ENCODE results near the gene FAM171A1.
A peak's percentile ranks its signal among the peaks of the same experiment; 100 is the strongest.

Gene FAM171A1

DNA sequence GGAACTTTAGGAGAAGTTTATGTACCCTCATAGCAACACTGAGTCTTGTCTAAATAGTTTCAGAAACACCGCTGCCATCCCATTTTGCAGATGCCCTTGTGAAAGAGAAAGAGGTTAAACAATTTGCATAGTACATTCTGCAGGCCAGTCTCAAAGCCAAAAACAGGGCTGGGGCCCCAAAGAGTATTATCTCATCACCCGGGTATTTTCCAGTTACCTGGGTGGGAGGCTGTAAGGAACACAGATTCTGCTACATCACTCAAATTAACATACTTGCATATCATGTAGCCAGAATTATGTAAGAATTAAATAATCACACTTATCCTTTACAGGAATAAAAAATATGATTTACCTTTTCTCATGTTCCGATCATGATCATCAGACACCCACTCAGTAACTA lies 3.1 kb upstream of the FAM171A1 start:
- DNase-seq (ENCODE audit: low read depth in 2 of 3, low spot score in 2 of 3), result no peak

DNA sequence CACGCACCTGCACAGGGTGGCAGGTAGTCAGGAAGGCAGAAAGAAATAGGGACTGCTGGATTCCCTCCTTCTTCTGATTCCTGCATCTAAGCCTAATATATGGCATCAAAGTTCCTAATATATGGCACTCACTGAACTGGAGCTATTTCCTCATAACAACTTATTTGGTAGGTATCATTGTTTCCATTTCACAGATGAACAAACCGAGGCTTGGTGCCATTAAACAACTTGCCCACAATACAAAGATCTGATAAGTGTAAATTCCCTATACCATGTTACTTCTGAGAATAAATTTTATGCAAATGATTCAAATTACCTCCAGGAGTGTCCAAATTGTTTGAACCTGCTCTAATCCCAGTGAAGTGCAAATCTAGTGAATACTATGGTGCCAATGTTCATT lies 2.1 kb upstream of the FAM171A1 start:
- no peak for DNase-seq (ENCODE audit: low read depth in 2 of 3, low spot score in 2 of 3)

DNA sequence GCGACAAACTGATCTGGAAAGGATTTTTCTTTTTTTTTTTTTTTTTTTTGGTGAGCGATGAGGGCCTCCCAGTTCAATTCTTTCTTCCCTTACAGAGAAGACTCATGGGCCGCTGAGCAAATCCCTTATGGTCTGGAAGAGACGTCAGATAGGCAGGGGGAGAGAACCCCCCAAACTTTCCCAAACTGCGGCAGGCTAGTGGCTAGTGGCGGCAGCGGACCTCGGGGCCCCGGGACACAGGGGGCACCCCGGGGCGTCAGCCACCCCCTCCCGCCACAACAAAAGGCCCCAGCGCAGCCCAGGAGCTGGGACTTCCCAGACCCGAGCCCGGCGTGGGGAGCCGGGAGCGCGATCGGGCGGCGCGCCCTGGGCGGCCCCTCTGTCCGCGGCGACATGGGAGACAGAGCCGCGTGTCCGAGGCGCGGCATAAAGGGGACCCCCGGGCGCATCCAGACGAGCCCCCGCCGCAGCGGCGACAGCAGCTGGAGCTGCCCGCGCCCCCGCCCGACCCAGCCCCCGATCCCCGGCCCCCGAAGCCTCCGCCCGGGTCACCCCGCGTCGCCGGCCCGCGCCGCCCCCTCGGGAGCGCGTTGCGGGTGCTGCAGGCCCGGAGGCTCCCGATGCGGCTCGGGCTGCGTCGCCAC lies 755 bp downstream of the FAM171A1 start:
- DNase-seq (ENCODE audit: low read depth in 2 of 3, low spot score in 2 of 3), result peak in 1 of 3 experiments; percentile 9

DNA sequence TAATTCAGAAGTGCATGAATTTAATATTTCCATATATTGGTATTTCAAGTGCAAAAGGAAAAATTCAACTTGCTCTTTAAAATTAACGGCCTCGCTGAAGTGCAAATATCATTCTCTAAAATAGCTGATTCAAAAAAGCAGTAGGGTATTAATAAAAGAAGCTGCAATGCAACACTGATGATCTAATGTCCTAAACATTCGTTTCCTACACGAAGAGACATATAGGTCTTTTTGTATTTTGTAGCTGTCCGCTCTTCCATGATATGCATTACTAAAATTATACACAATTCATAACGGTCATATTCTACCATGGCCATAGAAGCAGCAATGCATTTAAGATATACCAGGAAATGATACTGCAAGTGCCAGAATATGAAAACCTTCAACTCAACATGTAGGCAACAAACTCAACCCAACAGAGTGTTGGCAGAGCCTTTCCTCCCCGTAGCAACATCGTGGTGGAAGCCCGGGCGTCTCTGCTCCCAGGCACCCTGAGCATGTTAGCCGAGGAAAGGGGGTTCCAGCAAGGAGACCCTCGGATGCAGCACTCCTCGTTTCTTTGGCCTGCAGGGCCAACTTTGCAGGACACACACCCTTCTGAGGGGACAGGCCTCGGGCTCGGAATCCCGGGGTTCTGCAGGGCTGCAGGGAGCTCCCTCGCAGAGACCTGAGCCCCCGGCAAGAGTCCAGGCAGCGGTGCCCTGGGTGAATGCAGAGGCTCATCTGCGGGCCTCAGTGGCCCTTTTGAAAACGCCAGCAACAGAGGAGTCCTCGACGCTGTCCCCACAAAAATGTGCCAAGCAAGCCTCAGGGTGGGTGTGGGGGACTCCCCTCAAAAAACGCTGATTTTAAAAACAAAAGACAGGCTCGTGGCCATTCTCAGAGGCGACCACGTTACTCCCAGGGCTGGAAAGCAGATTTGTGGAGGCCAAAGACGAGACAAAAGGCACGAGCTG lies 1.6 kb downstream of the FAM171A1 start:
- no peak for DNase-seq (ENCODE audit: low read depth in 2 of 3, low spot score in 2 of 3)

DNA sequence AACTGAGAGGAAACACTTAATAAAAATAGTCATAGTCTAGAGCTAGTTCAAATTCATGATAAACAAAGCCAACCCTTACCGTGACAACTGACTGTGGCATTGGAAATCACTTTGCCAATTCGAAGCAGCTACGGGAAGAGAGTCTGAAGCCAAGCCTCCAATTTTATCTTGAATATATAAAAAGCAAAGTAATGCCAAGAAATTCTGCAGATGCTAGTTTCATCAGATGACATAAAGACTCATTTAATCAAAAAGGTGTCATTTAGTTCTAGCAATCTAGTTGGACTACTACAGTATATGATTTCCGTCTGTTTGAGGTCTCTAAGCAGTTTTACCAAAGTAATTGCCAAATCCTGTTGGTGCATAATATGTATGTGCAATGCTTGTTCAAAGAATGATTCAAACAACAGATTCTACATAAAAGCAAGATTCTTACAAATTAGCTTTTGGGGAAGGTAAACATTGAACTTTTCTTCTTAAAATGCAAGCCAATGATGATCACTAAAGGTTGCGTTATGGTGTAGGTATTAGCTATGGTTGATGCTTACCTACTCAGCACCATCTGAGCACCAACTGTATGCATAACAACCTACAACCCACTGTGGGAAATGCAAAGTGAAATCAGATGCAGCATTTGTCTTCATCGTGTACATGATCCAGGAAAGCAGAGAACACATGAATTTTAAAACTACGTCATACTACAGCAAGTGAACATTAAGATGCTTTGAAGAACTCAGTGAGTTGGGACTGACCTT lies 2.8 kb downstream of the FAM171A1 start:
- no peak for DNase-seq (ENCODE audit: low read depth in 2 of 3, low spot score in 2 of 3)

DNA sequence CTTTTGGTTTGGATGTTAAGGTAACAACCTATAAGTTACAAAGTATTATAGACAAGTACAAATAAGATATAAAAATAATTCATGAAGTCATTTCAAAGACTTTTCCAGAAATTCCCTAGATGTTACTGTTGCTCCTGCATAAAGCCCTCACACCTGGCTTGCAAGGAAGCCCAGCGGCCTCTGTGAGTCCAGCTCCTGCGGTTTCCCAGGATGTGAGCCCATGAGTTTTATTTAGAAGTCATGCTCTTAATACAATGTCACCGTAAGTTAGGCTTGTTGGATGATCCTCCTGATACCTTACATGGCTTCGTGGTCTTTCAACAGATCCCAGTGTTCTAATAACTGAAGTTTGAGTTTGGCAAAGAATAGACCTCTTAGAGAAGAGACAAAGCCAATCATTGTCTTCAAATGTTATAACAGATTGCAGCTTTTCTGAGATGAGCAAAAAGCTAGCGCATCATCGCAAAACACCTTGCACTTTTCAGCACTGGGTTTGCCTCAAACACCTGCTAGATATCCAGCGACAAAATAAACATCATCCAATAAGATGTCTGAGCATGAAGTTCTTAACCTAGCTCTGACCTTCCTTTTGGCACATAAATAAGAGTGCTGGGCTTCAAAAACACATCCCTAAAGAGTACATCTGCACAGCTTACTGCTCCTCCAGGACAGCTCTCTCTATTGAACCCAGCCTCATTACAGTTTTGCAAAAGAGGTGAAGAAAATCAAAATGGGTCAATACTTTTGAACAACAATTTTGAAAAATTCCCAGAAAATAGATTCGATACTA lies 3.6 kb downstream of the FAM171A1 start:
- no peak for DNase-seq (ENCODE audit: low read depth in 2 of 3, low spot score in 2 of 3)

DNA sequence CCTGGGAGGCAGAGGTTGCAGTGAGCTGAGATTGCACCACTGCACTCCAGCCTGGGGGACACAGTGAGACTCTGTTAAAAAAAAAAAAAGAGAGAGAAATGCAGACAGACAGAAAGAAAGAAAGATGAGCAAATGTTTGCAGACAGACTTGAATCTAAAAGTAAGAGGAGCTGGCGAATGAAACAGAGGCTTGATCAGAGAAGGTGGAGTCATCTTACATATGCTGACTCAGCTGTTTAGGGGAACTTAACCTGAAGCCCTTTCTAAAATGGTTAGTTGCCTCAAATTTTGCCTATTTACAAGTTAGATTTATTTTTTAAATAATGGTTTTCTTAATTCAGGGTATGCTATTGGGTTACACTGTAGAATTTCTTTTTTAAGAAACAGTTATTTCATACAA lies 5.4 kb downstream of the FAM171A1 start:
- DNase-seq (ENCODE audit: low read depth in 2 of 3, low spot score in 2 of 3), result no peak

DNA sequence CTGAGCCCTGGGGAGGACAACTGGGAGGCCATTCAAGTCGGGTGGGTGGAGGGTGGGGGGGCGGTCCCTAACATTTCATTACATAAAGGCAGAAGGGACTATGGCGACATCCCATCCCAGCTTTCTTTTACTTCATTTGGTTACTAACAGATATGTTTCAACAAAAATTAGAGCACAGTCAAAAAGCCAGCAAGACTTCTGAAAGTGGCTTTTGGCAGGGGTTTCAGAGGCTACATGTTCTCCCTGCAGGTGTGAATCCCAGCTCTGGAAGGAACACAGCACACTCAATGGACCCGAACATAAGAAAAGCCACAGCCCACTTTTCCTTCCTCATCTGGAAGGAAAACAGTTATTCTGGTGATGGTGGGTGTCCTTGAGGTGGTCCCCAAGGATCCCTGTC lies 7.1 kb downstream of the FAM171A1 start:
- DNase-seq (ENCODE audit: low read depth in 2 of 3, low spot score in 2 of 3), result no peak

DNA sequence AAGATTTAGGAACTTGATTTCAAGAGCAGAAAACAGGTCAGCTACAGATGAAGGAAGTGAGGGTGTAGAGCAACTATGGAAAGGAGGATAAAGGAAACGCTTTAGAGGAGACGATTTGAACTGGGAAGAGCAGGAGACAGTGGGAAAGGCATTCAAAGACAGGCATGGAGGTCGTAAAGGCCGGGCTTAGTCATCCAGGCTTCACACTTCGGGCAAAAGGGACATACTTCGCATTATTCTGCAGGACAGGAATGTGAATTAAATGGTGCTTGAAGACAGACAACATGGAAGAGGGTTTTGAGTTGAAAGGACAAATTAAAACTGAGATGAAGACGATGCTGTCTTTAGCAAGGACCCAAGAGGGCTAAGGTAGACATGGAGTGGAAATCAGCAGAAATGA lies 8.1 kb downstream of the FAM171A1 start:
- DNase-seq (ENCODE audit: low read depth in 2 of 3, low spot score in 2 of 3), result no peak

DNA sequence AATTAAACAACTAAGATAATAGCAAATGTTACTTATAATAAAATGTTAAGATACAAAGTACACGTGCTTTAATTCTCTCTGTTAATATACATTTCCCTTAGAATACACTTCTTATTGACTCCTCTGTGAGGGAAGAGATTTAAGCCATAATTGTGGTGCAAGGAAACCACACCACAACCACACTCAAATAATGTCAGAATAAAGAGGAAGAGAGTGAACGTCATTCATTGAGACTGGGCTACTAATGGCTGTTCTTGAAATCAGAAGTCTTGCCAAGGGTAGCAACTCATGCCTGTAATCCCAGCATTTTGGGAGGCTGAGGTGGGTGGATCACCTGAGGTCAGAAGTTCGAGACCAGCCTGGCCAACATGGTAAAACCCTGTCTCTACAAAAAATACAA lies 10.0 kb downstream of the FAM171A1 start:
- DNase-seq (ENCODE audit: low read depth in 2 of 3, low spot score in 2 of 3), result no peak

DNA sequence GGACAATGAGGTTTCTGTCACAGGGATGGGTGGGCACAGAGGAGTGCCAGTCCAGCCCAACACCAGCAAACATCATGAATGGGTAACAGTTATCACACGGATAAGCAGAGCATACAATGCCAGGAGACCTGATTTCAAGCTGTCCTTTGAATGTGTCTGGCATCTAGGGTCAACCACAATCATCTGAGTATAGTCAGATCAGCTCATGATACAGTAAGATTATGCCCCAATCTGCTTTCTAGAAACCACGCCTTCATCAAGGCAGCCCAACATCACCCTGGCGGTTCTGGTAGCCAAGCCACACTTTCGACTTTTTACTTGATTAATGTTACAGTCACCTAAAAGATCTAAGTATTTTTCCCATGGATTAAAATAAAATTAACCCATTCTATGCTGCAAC lies 10.5 kb downstream of the FAM171A1 start:
- DNase-seq (ENCODE audit: low read depth in 2 of 3, low spot score in 2 of 3), result no peak

DNA sequence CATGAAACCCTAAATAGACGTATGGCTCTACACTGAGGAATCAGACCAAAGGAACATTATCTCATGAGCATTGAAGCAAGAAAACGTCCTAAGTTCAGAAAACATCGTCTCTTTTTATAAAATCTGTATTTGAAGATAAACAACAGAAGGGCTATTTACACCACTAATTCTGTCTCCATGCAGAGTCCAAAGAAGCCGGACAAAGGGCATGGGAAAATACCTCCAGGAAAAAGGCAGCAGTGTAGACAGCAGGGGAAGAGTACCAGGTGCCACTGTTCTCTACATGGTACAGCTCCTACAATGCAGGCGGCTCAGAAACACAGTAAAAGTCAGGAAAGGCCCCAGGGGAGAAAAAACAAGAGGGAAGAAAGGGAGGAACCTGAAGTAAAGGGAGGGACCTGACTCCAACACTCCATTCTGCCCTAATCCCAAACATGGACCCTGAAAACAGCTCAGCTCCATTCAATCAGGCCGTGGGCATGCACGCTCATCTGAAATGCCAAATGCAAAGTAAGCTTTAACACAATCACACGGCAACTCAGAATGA lies 17.5 kb downstream of the FAM171A1 start:
- DNase-seq (ENCODE audit: low read depth in 2 of 3, low spot score in 2 of 3), result no peak

DNA sequence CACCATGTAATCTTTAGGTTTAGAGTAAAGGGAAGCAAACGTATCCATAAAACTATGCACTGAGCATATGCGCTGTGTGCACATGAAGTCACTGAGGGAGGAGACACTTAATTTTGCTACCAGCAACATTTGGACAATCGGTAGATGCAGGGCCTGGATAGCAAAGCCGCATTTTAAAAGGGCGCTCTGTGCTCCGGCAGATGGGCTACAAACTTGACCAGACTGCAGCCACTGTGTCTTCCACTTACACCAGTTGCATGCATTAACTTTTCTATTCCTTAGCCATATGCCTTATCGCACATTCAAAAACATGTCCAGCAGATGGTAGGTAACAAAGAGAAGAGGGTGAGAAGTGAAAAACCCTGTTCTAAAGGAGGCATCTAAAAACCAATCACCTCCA lies 18.3 kb downstream of the FAM171A1 start:
- DNase-seq (ENCODE audit: low read depth in 2 of 3, low spot score in 2 of 3), result no peak

DNA sequence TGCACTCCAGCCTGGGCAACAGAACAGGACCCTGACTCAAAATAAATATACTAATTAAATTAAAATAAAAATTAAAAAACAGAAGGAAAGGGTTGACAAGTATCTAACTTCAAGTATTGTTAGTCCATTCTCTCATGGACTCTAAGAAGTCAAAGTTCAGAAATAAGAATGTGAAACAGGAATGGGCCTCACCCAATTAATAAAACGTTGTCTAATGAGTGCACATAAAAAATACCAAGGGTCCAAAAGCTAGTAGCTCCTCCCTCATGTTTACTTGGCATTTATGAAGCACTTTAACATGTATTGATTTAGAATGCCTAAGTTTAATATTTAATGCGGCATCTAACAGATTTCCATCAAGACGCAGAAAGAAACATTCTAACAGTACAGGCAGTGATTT lies 18.9 kb downstream of the FAM171A1 start:
- no peak for DNase-seq (ENCODE audit: low read depth in 2 of 3, low spot score in 2 of 3)

DNA sequence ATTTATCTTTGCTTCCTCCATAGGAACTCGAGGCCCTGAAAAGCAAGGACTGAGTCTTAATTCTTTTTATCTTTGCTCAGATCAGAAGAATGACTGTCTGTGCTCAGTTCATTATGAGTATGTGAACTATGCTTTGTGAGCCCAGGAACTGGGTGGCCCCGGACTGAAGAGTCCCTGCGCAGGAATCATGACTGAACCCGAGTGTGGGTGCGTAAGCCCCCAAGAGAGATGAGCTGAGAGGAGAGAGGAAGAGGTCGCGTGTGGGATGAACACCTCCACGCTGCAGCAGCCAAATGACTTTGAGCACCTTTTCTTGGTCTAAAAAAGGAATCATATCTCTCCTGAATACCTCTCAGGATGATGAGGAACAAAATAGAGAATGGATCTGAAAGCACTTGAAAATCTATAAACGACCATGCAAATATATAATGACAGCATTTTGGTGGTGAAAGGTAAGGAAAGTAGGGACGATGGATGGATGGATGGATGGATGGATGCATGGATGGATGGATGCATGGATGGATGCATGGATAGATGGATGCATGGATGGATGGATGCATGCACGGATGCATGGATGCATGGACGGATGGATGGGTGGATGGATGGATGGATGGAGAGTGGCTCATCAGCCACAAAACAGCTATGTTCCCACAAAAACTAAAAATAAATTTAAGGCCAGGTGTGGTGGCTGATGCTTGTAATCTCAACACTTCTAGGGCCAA lies 19.8 kb downstream of the FAM171A1 start:
- DNase-seq (ENCODE audit: low read depth in 2 of 3, low spot score in 2 of 3), result no peak

DNA sequence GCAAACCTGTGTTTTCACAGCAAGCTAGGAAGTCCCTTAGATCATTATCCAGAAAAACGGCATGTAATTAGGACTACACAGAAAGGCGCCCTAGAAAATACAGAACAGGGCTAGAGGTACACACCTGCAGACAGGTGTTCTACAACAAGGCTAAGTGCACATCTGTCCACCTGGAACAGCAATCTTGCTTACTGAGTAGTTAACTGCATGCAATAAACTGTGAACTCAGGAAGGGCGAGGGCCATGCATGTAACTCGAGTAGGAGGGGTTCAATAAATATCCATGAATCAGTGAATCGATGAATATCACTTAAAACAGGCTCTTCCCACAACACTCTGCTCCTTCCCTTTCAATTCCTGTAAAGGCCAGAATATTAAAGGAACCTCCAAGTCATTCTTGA lies 22.0 kb downstream of the FAM171A1 start:
- no peak for DNase-seq (ENCODE audit: low read depth in 2 of 3, low spot score in 2 of 3)

DNA sequence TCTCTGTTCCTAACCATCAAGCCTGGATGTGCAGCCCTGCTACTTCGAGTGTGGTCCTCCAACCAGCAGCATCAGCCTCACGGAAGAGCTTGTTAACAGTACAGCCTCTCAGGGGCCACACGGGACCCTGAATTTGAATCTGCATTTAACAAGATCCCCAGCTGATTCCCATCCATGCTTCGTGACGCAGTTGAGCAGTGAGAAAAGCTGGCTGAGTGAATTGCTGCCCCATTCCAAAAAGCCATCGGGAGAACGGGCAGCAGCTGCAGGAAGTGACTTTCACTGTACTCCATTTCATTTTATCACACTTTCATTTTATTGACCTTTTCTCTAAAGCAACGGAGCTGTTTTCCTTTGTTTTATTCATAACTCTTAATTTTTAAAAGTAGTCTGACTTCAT lies 22.5 kb downstream of the FAM171A1 start:
- DNase-seq (ENCODE audit: low read depth in 2 of 3, low spot score in 2 of 3), result no peak

DNA sequence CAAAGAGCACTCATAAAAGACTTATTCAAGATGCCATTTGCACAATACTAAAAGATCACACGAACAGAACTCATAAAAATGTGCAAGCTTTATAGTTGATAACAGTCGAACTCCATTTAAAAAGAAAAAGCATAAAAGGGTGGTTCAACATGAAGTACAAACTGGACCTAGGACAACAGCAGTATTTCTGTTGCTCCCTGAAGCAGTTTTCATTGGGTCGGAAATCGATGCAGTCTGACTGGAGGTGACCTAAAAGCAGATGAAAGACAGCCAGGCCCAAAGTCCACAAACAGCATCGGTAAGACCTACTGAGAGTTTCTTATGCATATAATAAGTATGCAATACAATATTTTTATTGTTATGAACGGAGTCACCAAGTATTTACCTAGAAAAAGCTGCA lies 23.9 kb downstream of the FAM171A1 start:
- no peak for DNase-seq (ENCODE audit: low read depth in 2 of 3, low spot score in 2 of 3)

DNA sequence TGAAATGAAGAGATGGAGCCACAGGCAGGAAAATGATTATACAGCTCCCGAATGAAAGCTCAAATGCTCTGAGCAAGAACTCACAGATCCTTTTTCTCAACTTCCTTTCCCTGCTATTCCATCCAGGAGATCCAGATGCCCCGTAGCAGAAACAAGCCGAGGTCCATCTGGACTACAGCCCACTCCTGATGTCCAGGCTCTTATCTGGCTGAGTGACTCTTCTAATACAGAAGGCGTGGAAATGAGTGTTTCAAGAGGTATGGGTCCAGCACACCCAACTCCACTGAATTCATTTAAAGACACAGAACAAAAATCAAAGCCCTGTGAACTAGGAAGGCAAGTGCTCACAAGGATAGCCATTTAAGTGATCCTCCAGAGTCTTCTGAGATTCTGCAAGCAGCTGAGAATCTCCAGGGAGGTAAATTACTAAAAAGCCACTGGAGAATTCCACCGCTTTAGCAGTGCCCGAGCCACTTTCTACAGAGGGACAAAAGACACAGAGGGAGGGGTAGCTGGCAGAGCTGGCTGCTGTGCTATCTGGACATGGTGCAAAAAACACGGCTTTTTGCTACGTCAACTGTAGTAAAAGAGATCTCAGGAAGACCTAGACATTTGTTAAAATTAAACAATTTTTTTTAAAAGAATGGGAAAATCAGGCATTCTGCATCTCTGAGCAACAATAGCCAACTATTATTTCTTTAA lies 24.5 kb downstream of the FAM171A1 start:
- DNase-seq (ENCODE audit: low read depth in 2 of 3, low spot score in 2 of 3), result no peak

DNA sequence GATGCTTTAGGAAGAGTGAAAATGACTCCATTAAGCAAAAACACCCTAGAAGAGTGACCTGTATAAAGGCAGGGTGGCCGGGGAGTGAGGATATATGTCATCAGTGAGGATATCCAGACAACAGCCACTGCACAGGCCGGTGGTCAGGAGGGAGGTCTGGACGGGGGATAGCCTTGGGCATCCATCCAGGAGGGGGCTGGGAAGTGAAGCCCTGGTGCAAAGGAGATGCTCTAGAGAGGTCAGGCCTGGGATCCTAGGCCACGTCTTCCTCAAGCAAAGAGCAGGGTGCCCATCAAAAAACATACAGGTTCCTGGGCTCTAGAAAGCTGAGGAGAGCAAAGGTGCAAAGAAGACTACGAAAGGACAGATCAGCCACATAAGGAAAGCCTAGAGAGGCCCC lies 25.6 kb downstream of the FAM171A1 start:
- DNase-seq (ENCODE audit: low read depth in 2 of 3, low spot score in 2 of 3), result no peak
